Measurements from ENCODE around the gene DIP2C.

Gene DIP2C

GRCh38 chr10:336247-336646 lies 353.2 kb downstream of the DIP2C start:
- Histone ChIP-seq H3K9me3 (ENCODE audit: control insufficient read depth in 2 of 2, low read length in 2 of 2) (no peaks in the 10 kb centered on the region), H3K27me3 (ENCODE audit: control insufficient read depth in 2 of 2, insufficient read depth in 2 of 2, low read length in 2 of 2) (no peaks in the 10 kb centered on the region), H3K4me3 (ENCODE audit: low read length in 2 of 2) (no peak overlapping the region), H3K27ac (ENCODE audit: low read depth in 2 of 2, low read length in 2 of 2) (no peak overlapping the region), H3K9ac (ENCODE audit: low read depth in 1 of 2, low read length in 2 of 2) (no peak overlapping the region), H3K4me1 (ENCODE audit: control insufficient read depth in 2 of 2, insufficient read depth in 2 of 2, low read length in 2 of 2) (no peaks in the 10 kb centered on the region), H3K36me3 (ENCODE audit: control insufficient read depth in 2 of 2, insufficient read depth in 2 of 2, low read length in 2 of 2) (peaks cover 5 to 16% of the 10 kb centered on the region in 2 donors)

GRCh38 chr10:335151-335800 lies 354.2 kb downstream of the DIP2C start:
- no peak overlapping the region for H3K4me3 ChIP-seq (ENCODE audit: low read length in 2 of 2)
- no peaks in the 10 kb centered on the region for H3K27me3 ChIP-seq (ENCODE audit: control insufficient read depth in 2 of 2, insufficient read depth in 2 of 2, low read length in 2 of 2)
- peaks cover 5 to 14% of the 10 kb centered on the region in 2 donors for H3K36me3 ChIP-seq (ENCODE audit: control insufficient read depth in 2 of 2, insufficient read depth in 2 of 2, low read length in 2 of 2)
- no peaks in the 10 kb centered on the region for H3K4me1 ChIP-seq (ENCODE audit: control insufficient read depth in 2 of 2, insufficient read depth in 2 of 2, low read length in 2 of 2)
- H3K9me3 ChIP-seq (ENCODE audit: control insufficient read depth in 2 of 2, low read length in 2 of 2) = no peaks in the 10 kb centered on the region
- no peak overlapping the region for H3K27ac ChIP-seq (ENCODE audit: low read depth in 2 of 2, low read length in 2 of 2)
- no peak overlapping the region for H3K9ac ChIP-seq (ENCODE audit: low read depth in 1 of 2, low read length in 2 of 2)

- Histone ChIP-seq H3K4me3 (ENCODE audit: low read length in 2 of 2) (no peak overlapping the region), H3K36me3 (ENCODE audit: control insufficient read depth in 2 of 2, insufficient read depth in 2 of 2, low read length in 2 of 2) (peaks cover 6 to 8% of the 10 kb centered on the region in 2 donors), H3K4me1 (ENCODE audit: control insufficient read depth in 2 of 2, insufficient read depth in 2 of 2, low read length in 2 of 2) (peaks cover 0 to 11% of the 10 kb centered on the region in 2 donors), H3K9me3 (ENCODE audit: control insufficient read depth in 2 of 2, low read length in 2 of 2) (no peaks in the 10 kb centered on the region), H3K9ac (ENCODE audit: low read depth in 1 of 2, low read length in 2 of 2) (no peak overlapping the region), H3K27ac (ENCODE audit: low read depth in 2 of 2, low read length in 2 of 2) (no peak overlapping the region), H3K27me3 (ENCODE audit: control insufficient read depth in 2 of 2, insufficient read depth in 2 of 2, low read length in 2 of 2) (no peaks in the 10 kb centered on the region)
Observed at GRCh38 chr10:331186-331585, 358.3 kb downstream of the DIP2C start.

GRCh38 chr10:329361-330099 lies 359.9 kb downstream of the DIP2C start:
- Histone ChIP-seq H3K36me3 (ENCODE audit: control insufficient read depth in 2 of 2, insufficient read depth in 2 of 2, low read length in 2 of 2) (peaks cover 6 to 8% of the 10 kb centered on the region in 2 donors), H3K4me3 (ENCODE audit: low read length in 2 of 2) (peak overlapping the region; percentile 24 to 52), H3K4me1 (ENCODE audit: control insufficient read depth in 2 of 2, insufficient read depth in 2 of 2, low read length in 2 of 2) (peaks cover 0 to 11% of the 10 kb centered on the region in 2 donors), H3K9ac (ENCODE audit: low read depth in 1 of 2, low read length in 2 of 2) (peak overlapping the region in 1 of 2 donors; percentile 36), H3K9me3 (ENCODE audit: control insufficient read depth in 2 of 2, low read length in 2 of 2) (no peaks in the 10 kb centered on the region), H3K27me3 (ENCODE audit: control insufficient read depth in 2 of 2, insufficient read depth in 2 of 2, low read length in 2 of 2) (no peaks in the 10 kb centered on the region), H3K27ac (ENCODE audit: low read depth in 2 of 2, low read length in 2 of 2) (peak overlapping the region; percentile 2 to 70)

- Histone ChIP-seq H3K4me3 (ENCODE audit: low read length in 2 of 2) (no peak overlapping the region), H3K9me3 (ENCODE audit: control insufficient read depth in 2 of 2, low read length in 2 of 2) (no peaks in the 10 kb centered on the region), H3K36me3 (ENCODE audit: control insufficient read depth in 2 of 2, insufficient read depth in 2 of 2, low read length in 2 of 2) (peaks cover 6 to 8% of the 10 kb centered on the region in 2 donors), H3K4me1 (ENCODE audit: control insufficient read depth in 2 of 2, insufficient read depth in 2 of 2, low read length in 2 of 2) (peaks cover 0 to 11% of the 10 kb centered on the region in 2 donors), H3K27ac (ENCODE audit: low read depth in 2 of 2, low read length in 2 of 2) (no peak overlapping the region), H3K27me3 (ENCODE audit: control insufficient read depth in 2 of 2, insufficient read depth in 2 of 2, low read length in 2 of 2) (no peaks in the 10 kb centered on the region), H3K9ac (ENCODE audit: low read depth in 1 of 2, low read length in 2 of 2) (no peak overlapping the region)
Observed at GRCh38 chr10:327889-328852, 361.3 kb downstream of the DIP2C start.

GRCh38 chr10:326894-327635 lies 362.4 kb downstream of the DIP2C start:
- H3K27me3 ChIP-seq (ENCODE audit: control insufficient read depth in 2 of 2, insufficient read depth in 2 of 2, low read length in 2 of 2) = no peaks in the 10 kb centered on the region
- peaks cover 6 to 8% of the 10 kb centered on the region in 2 donors for H3K36me3 ChIP-seq (ENCODE audit: control insufficient read depth in 2 of 2, insufficient read depth in 2 of 2, low read length in 2 of 2)
- no peaks in the 10 kb centered on the region for H3K9me3 ChIP-seq (ENCODE audit: control insufficient read depth in 2 of 2, low read length in 2 of 2)
- H3K4me1 ChIP-seq (ENCODE audit: control insufficient read depth in 2 of 2, insufficient read depth in 2 of 2, low read length in 2 of 2) = peaks cover 0 to 11% of the 10 kb centered on the region in 2 donors
- H3K9ac ChIP-seq (ENCODE audit: low read depth in 1 of 2, low read length in 2 of 2) = no peak overlapping the region
- no peak overlapping the region for H3K4me3 ChIP-seq (ENCODE audit: low read length in 2 of 2)
- no peak overlapping the region for H3K27ac ChIP-seq (ENCODE audit: low read depth in 2 of 2, low read length in 2 of 2)

- no peak overlapping the region for H3K4me3 ChIP-seq (ENCODE audit: low read length in 2 of 2)
- no peak overlapping the region for H3K27ac ChIP-seq (ENCODE audit: low read depth in 2 of 2, low read length in 2 of 2)
- H3K36me3 ChIP-seq (ENCODE audit: control insufficient read depth in 2 of 2, insufficient read depth in 2 of 2, low read length in 2 of 2) = peaks cover 6 to 8% of the 10 kb centered on the region in 2 donors
- peaks cover 0 to 11% of the 10 kb centered on the region in 2 donors for H3K4me1 ChIP-seq (ENCODE audit: control insufficient read depth in 2 of 2, insufficient read depth in 2 of 2, low read length in 2 of 2)
- no peaks in the 10 kb centered on the region for H3K9me3 ChIP-seq (ENCODE audit: control insufficient read depth in 2 of 2, low read length in 2 of 2)
- no peaks in the 10 kb centered on the region for H3K27me3 ChIP-seq (ENCODE audit: control insufficient read depth in 2 of 2, insufficient read depth in 2 of 2, low read length in 2 of 2)
- no peak overlapping the region for H3K9ac ChIP-seq (ENCODE audit: low read depth in 1 of 2, low read length in 2 of 2)
Observed at GRCh38 chr10:326350-326749, 363.1 kb downstream of the DIP2C start.

- H3K4me3 ChIP-seq (ENCODE audit: low read length in 2 of 2) = no peak overlapping the region
- no peak overlapping the region for H3K27ac ChIP-seq (ENCODE audit: low read depth in 2 of 2, low read length in 2 of 2)
- peaks cover 6 to 8% of the 10 kb centered on the region in 2 donors for H3K36me3 ChIP-seq (ENCODE audit: control insufficient read depth in 2 of 2, insufficient read depth in 2 of 2, low read length in 2 of 2)
- H3K9ac ChIP-seq (ENCODE audit: low read depth in 1 of 2, low read length in 2 of 2) = no peak overlapping the region
- no peaks in the 10 kb centered on the region for H3K9me3 ChIP-seq (ENCODE audit: control insufficient read depth in 2 of 2, low read length in 2 of 2)
- H3K27me3 ChIP-seq (ENCODE audit: control insufficient read depth in 2 of 2, insufficient read depth in 2 of 2, low read length in 2 of 2) = no peaks in the 10 kb centered on the region
- peaks cover 0 to 11% of the 10 kb centered on the region in 2 donors for H3K4me1 ChIP-seq (ENCODE audit: control insufficient read depth in 2 of 2, insufficient read depth in 2 of 2, low read length in 2 of 2)
Observed at GRCh38 chr10:325282-325681, 364.2 kb downstream of the DIP2C start.

- H3K4me1 ChIP-seq (ENCODE audit: control insufficient read depth in 2 of 2, insufficient read depth in 2 of 2, low read length in 2 of 2) = peaks cover 0 to 7% of the 10 kb centered on the region in 2 donors
- H3K9ac ChIP-seq (ENCODE audit: low read depth in 1 of 2, low read length in 2 of 2) = no peak overlapping the region
- no peak overlapping the region for H3K27ac ChIP-seq (ENCODE audit: low read depth in 2 of 2, low read length in 2 of 2)
- H3K27me3 ChIP-seq (ENCODE audit: control insufficient read depth in 2 of 2, insufficient read depth in 2 of 2, low read length in 2 of 2) = no peaks in the 10 kb centered on the region
- no peaks in the 10 kb centered on the region for H3K9me3 ChIP-seq (ENCODE audit: control insufficient read depth in 2 of 2, low read length in 2 of 2)
- H3K36me3 ChIP-seq (ENCODE audit: control insufficient read depth in 2 of 2, insufficient read depth in 2 of 2, low read length in 2 of 2) = peaks cover 6 to 8% of the 10 kb centered on the region in 2 donors
- H3K4me3 ChIP-seq (ENCODE audit: low read length in 2 of 2) = no peak overlapping the region
Observed at GRCh38 chr10:324593-324992, 364.9 kb downstream of the DIP2C start.

All from mucosa of rectum (tissue), 2 donors.